BE2C (cell line): Measurements from ENCODE around the gene EDIL3.

Experiments used
- DNase-seq: peaks from one replicate; pipeline ENCODE4 v3.0.0-alpha.2; 2020
- H3K27me3 ChIP-seq: fragments of 250-450 bp; sonication (Bioruptor Pico); 2 replicates; pipeline ENCODE4 v1.5.1; 2020; ENCODE audit warnings: mild to moderate bottlenecking
- H3K36me3 ChIP-seq: fragments of 250-450 bp; sonication (Bioruptor Pico); 2 replicates; pipeline ENCODE4 v1.5.1; 2020; ENCODE audit warnings: mild to moderate bottlenecking
- H3K4me1 ChIP-seq: fragments of 250-450 bp; sonication (Bioruptor Pico); 2 replicates; pipeline ENCODE4 v1.5.1; 2020
- H3K4me3 ChIP-seq: 2 replicates; pipeline ENCODE4 v1.5.1; 2011; ENCODE audit warnings: low read depth, low read length
- H3K9me3 ChIP-seq: fragments of 250-450 bp; sonication (Bioruptor Pico); 2 replicates; pipeline ENCODE4 v1.5.1; 2020
- CTCF ChIP-seq: IDR thresholded peaks from 2 replicates; pipeline ENCODE4 v1.5.1; 2012; ENCODE audit warnings: mild to moderate bottlenecking, low read depth, low read length

Gene EDIL3

GRCh38 chr5:83957188-83957587 is 427.5 kb downstream of the EDIL3 start:
- no peak for DNase-seq
- Histone ChIP-seq H3K4me1 (peaks cover 5% of the 10 kb centered on the region), H3K9me3 (no peaks in the 10 kb centered on the region), H3K4me3 (no peak overlapping the region), H3K36me3 (no peaks in the 10 kb centered on the region), H3K27me3 (no peaks in the 10 kb centered on the region)
- TF ChIP-seq CTCF: no peak

GRCh38 chr5:83956386-83956785 is 428.3 kb downstream of the EDIL3 start:
- no peak for DNase-seq
- Histone ChIP-seq H3K9me3 (no peaks in the 10 kb centered on the region), H3K4me3 (no peak overlapping the region), H3K36me3 (no peaks in the 10 kb centered on the region), H3K27me3 (no peaks in the 10 kb centered on the region), H3K4me1 (peaks cover 5% of the 10 kb centered on the region)
- no peak for TF ChIP-seq CTCF

- Histone ChIP-seq H3K36me3 (no peaks in the 10 kb centered on the region), H3K4me1 (peaks cover 5% of the 10 kb centered on the region), H3K4me3 (no peak overlapping the region), H3K27me3 (no peaks in the 10 kb centered on the region), H3K9me3 (no peaks in the 10 kb centered on the region)
- no peak for DNase-seq
- TF ChIP-seq CTCF: no peak
Measured at GRCh38 chr5:83955916-83956315, 428.8 kb downstream of the EDIL3 start.

GRCh38 chr5:83947763-83948162 is 436.9 kb downstream of the EDIL3 start:
- H3K9me3 ChIP-seq: no peaks in the 10 kb centered on the region
- no peaks in the 10 kb centered on the region for H3K4me1 ChIP-seq
- no peak for DNase-seq
- no peak for TF ChIP-seq CTCF
- H3K4me3 ChIP-seq: no peak overlapping the region
- H3K36me3 ChIP-seq: no peaks in the 10 kb centered on the region
- no peaks in the 10 kb centered on the region for H3K27me3 ChIP-seq

GRCh38 chr5:83946516-83946915 is 438.2 kb downstream of the EDIL3 start:
- DNase-seq: no peak
- no peak for TF ChIP-seq CTCF
- H3K4me1 ChIP-seq: no peaks in the 10 kb centered on the region
- H3K27me3 ChIP-seq: no peaks in the 10 kb centered on the region
- H3K9me3 ChIP-seq: no peaks in the 10 kb centered on the region
- H3K4me3 ChIP-seq: no peak overlapping the region
- H3K36me3 ChIP-seq: no peaks in the 10 kb centered on the region

GRCh38 chr5:83942155-83942554 is 442.5 kb downstream of the EDIL3 start:
- no peak overlapping the region for H3K4me3 ChIP-seq
- H3K36me3 ChIP-seq: no peaks in the 10 kb centered on the region
- H3K4me1 ChIP-seq: no peaks in the 10 kb centered on the region
- H3K27me3 ChIP-seq: no peaks in the 10 kb centered on the region
- no peak for DNase-seq
- no peaks in the 10 kb centered on the region for H3K9me3 ChIP-seq
- no peak for TF ChIP-seq CTCF
